K562 (cell line): ENCODE measurements around the gene ELOVL1. TPM values are rescaled to one million over a fixed set of nuclear protein-coding genes. Genes with fewer than 3 reads are reported as not detected.

ENCODE experiments used
- ARID1B ChIP-seq: fragments of 450-650 bp; IDR thresholded peaks from 2 replicates; pipeline ENCODE4 v1.6.1; 2016; ENCODE audit warnings: antibody characterized with exemption, mild to moderate bottlenecking, inconsistent platforms
- ARID3B ChIP-seq: fragments of 250-450 bp; sonication (Bioruptor Pico); IDR thresholded peaks from 2 replicates; pipeline ENCODE4 v1.4.0; 2020; ENCODE audit warnings: borderline replicate concordance
- EHMT2 ChIP-seq: fragments of 450-650 bp; IDR thresholded peaks from 2 replicates; pipeline ENCODE4 v1.6.1; 2018; ENCODE audit warnings: antibody characterized with exemption
- ESRRA ChIP-seq: fragments of 450-650 bp; IDR thresholded peaks from 2 replicates; pipeline ENCODE4 v1.6.1; 2014; ENCODE audit warnings: low read depth, mild to moderate bottlenecking, moderate library complexity, borderline replicate concordance
- FOSL1 ChIP-seq: fragments of 200-800 bp; sonication (Bioruptor generic); conservative IDR thresholded peaks from 2 replicates; pipeline ENCODE4 v1.6.1; 2016; ENCODE audit warnings: missing genetic modification characterization, missing compliant biosample characterization
- GTF2E2 ChIP-seq: fragments of 200-800 bp; sonication (Bioruptor generic); IDR thresholded peaks from 2 replicates; pipeline ENCODE4 v1.6.1; 2016; ENCODE audit warnings: missing genetic modification characterization, missing compliant biosample characterization
- JUN ChIP-seq, 2 experiments: sonication (generic) in 1 of 2; formaldehyde crosslinking in 1 of 2; IDR thresholded peaks; 2 replicates each; pipeline versions ENCODE4 v1.6.1 to v1.8.0; 2012 to 2022; ENCODE audit warnings: borderline replicate concordance in 2 of 2, mild to moderate bottlenecking in 2 of 2, improper control_type of control experiment in 1 of 2, low read depth in 1 of 2, low read length in 1 of 2, missing genetic modification reagents in 1 of 2
- LCOR ChIP-seq: sonication (generic); formaldehyde crosslinking; IDR thresholded peaks from 2 replicates; pipeline ENCODE4 v1.8.0; 2022; ENCODE audit warnings: mild to moderate bottlenecking, missing genetic modification reagents
- PATZ1 ChIP-seq: fragments of 250-450 bp; sonication (Bioruptor Pico); IDR thresholded peaks from 2 replicates; pipeline ENCODE4 v1.5.0; 2020; ENCODE audit warnings: mild to moderate bottlenecking, borderline replicate concordance
- PHF21A ChIP-seq: fragments of 450-650 bp; IDR thresholded peaks from 2 replicates; pipeline ENCODE4 v1.6.1; 2017; ENCODE audit warnings: low read depth, borderline replicate concordance
- PRDM10 ChIP-seq: fragments of 450-650 bp; IDR thresholded peaks from 2 replicates; pipeline ENCODE4 v1.6.1; 2018; ENCODE audit not compliant: partially characterized antibody
- SMAD3 ChIP-seq: fragments of 450-650 bp; formaldehyde crosslinking; conservative IDR thresholded peaks from 2 replicates; pipeline ENCODE4 v1.4.0; 2020; ENCODE audit warnings: mild to moderate bottlenecking
- ZNF324 ChIP-seq: fragments of 250-450 bp; sonication (Bioruptor Pico); IDR thresholded peaks from 2 replicates; pipeline ENCODE4 v1.4.0; 2020; ENCODE audit warnings: mild to moderate bottlenecking
- polyA plus RNA-seq, 8 experiments: library from polyadenylated mRNA; depleted of rRNA in 4 of 8; stranded (reverse) in 5 of 8; unstranded in 3 of 8; fragments of >200 nt; fragmentation: Nextera tagmentation in 2 of 8; fragmentation: Illumina TruSeq in 1 of 8; extraction: Ambion mirVana in 2 of 8; extraction: Trizol in 1 of 8; gene quantifications; 2 replicates each; pipeline versions ENCODE4 v1.2.1 to v1.2.3, GENCODE V29; 2011 to 2014; ENCODE audit warnings: inconsistent platforms in 1 of 8, missing spikeins in 1 of 8
- total RNA-seq, 7 experiments: library from RNA; depleted of rRNA in 6 of 7; stranded (reverse); fragments of >200 nt in 6 of 7; fragmentation: Illumina TruSeq in 2 of 7; extraction: Trizol in 2 of 7; gene quantifications; 2 replicates each; pipeline versions ENCODE4 v1.2.1 to v1.2.3, GENCODE V29; 2011 to 2021; ENCODE audit warnings: low replicate concordance in 1 of 7

ELOVL1 gene
- total and polyA plus RNA-seq, 9 of the 15 experiments (the other 6 are each of a cell fraction or from before 2014, with no cell fraction given), result 51.0 to 157 (median 70.3) TPM

GRCh38 chr1:43373066-43373940, 5.5 kb upstream of the ELOVL1 start (continued):
- TF ChIP-seq PATZ1 (no peak), PHF21A (peak; percentile 82; the same call in 1 of the 2 replicates), LCOR (CRISPR knock-in tag) (no peak), JUN (IDR thresholded peaks at IDR 0.05; ENCODE audit: borderline replicate concordance, low read depth, low read length) (0 out of 2 replicates have a peak, but pooled peaks have one; percentile 30), JUN (CRISPR knock-in tag; IDR thresholded peaks at IDR 0.05; ENCODE audit: borderline replicate concordance) (no peak), ARID1B (0 out of 2 replicates have a peak, but pooled peaks have one; percentile 25), GTF2E2 (tag) (no peak), ARID3B (no peak), EHMT2 (0 out of 2 replicates have a peak, but pooled peaks have one; percentile 30), FOSL1 (tag) (peak; percentile 96), ZNF324 (CRISPR knock-in tag) (no peak), PRDM10 (no peak), ESRRA (no peak), SMAD3 (CRISPR knock-in tag) (no peak)
